ENCODE measurements around the gene TMEM51. TPM values are rescaled to one million over a fixed set of nuclear protein-coding genes. Genes with fewer than 3 reads are reported as not detected.

TMEM51 gene
- total RNA-seq, 2 donors from 2014 or later: 12.1 TPM

GRCh38 chr1:15206418-15207030 lies 53.0 kb downstream of the TMEM51 start:
- H3K4me1 Mint-ChIP-seq: peaks cover 27% of the 10 kb centered on the region
- TF ChIP-seq CTCF (conservative IDR thresholded peaks at IDR 0.05): no peak
- WGBS, 2 experiments (ENCODE audit: insufficient coverage in 1 of 2, insufficient read length in 1 of 2): 43 to 47% methylated on average over 7 to 8 of the region's 8 CpGs
- H3K4me1 ChIP-seq (ENCODE audit: control insufficient read depth, insufficient read depth, low read length): peaks cover 23% of the 10 kb centered on the region
- no peaks in the 10 kb centered on the region for H3K36me3 ChIP-seq (ENCODE audit: control insufficient read depth, insufficient read depth, low read length)
- H3K27me3 Mint-ChIP-seq (ENCODE audit: insufficient read depth): no peaks in the 10 kb centered on the region
- H3K27me3 ChIP-seq (ENCODE audit: control insufficient read depth, insufficient read depth, low read length, poor library complexity, severe bottlenecking): no peaks in the 10 kb centered on the region
- peak overlapping the region; percentile 75 for H3K27ac Mint-ChIP-seq
- no peak overlapping the region for H3K9ac ChIP-seq (ENCODE audit: extremely low read depth, low read length, poor library complexity, severe bottlenecking)
- peak; percentile 62 for DNase-seq
- no peaks in the 10 kb centered on the region for H3K9me3 Mint-ChIP-seq
- peak overlapping the region; percentile 22 for H3K4me3 Mint-ChIP-seq
- no peaks in the 10 kb centered on the region for H3K9me3 ChIP-seq (ENCODE audit: control insufficient read depth, low read length)
- peak overlapping the region; percentile 74 for H3K27ac ChIP-seq (ENCODE audit: low read depth, low read length)
- peaks cover 2% of the 10 kb centered on the region for H3K36me3 Mint-ChIP-seq (ENCODE audit: low read depth)
- no peak overlapping the region for H3K4me3 ChIP-seq (ENCODE audit: low read length)

- no peaks in the 10 kb centered on the region for H3K27me3 ChIP-seq (ENCODE audit: control insufficient read depth, insufficient read depth, low read length, poor library complexity, severe bottlenecking)
- H3K4me3 Mint-ChIP-seq: peak overlapping the region; percentile 22
- no peak overlapping the region for H3K9ac ChIP-seq (ENCODE audit: extremely low read depth, low read length, poor library complexity, severe bottlenecking)
- DNase-seq: peak; percentile 71
- peak overlapping the region; percentile 75 for H3K27ac Mint-ChIP-seq
- TF ChIP-seq CTCF (conservative IDR thresholded peaks at IDR 0.05): no peak
- 44 to 54% methylated on average over 13 to 25 of the region's 25 CpGs for WGBS, 2 experiments (ENCODE audit: insufficient coverage in 1 of 2, insufficient read length in 1 of 2)
- peaks cover 17% of the 10 kb centered on the region for H3K4me1 ChIP-seq (ENCODE audit: control insufficient read depth, insufficient read depth, low read length)
- H3K9me3 Mint-ChIP-seq: no peaks in the 10 kb centered on the region
- no peaks in the 10 kb centered on the region for H3K9me3 ChIP-seq (ENCODE audit: control insufficient read depth, low read length)
- H3K27me3 Mint-ChIP-seq (ENCODE audit: insufficient read depth): no peaks in the 10 kb centered on the region
- H3K27ac ChIP-seq (ENCODE audit: low read depth, low read length): peak overlapping the region; percentile 74
- H3K36me3 ChIP-seq (ENCODE audit: control insufficient read depth, insufficient read depth, low read length): no peaks in the 10 kb centered on the region
- no peak overlapping the region for H3K4me3 ChIP-seq (ENCODE audit: low read length)
- peaks cover 20% of the 10 kb centered on the region for H3K4me1 Mint-ChIP-seq
- peaks cover 2% of the 10 kb centered on the region for H3K36me3 Mint-ChIP-seq (ENCODE audit: low read depth)
These were observed 53.7 kb downstream of the TMEM51 start for GRCh38 chr1:15207031-15207828.

GRCh38 chr1:15207829-15208429 lies 54.4 kb downstream of the TMEM51 start:
- no peak for TF ChIP-seq CTCF (conservative IDR thresholded peaks at IDR 0.05)
- no peak overlapping the region for H3K27ac ChIP-seq (ENCODE audit: low read depth, low read length)
- no peaks in the 10 kb centered on the region for H3K9me3 ChIP-seq (ENCODE audit: control insufficient read depth, low read length)
- H3K36me3 ChIP-seq (ENCODE audit: control insufficient read depth, insufficient read depth, low read length): no peaks in the 10 kb centered on the region
- Mint-ChIP-seq H3K4me1 (peaks cover 19% of the 10 kb centered on the region), H3K4me3 (no peak overlapping the region), H3K9me3 (no peaks in the 10 kb centered on the region), H3K27me3 (ENCODE audit: insufficient read depth) (no peaks in the 10 kb centered on the region), H3K36me3 (ENCODE audit: low read depth) (peaks cover 2% of the 10 kb centered on the region), H3K27ac (peak overlapping the region; percentile 52)
- H3K27me3 ChIP-seq (ENCODE audit: control insufficient read depth, insufficient read depth, low read length, poor library complexity, severe bottlenecking): no peaks in the 10 kb centered on the region
- no peak overlapping the region for H3K4me3 ChIP-seq (ENCODE audit: low read length)
- peak; percentile 72 for DNase-seq
- no peak overlapping the region for H3K9ac ChIP-seq (ENCODE audit: extremely low read depth, low read length, poor library complexity, severe bottlenecking)
- WGBS, 2 experiments (ENCODE audit: insufficient coverage in 1 of 2, insufficient read length in 1 of 2): 74 to 80% methylated on average over 6 of the region's 6 CpGs
- peaks cover 16% of the 10 kb centered on the region for H3K4me1 ChIP-seq (ENCODE audit: control insufficient read depth, insufficient read depth, low read length)
